Fibroblast of skin of left biceps (primary cell): ENCODE measurements around the gene MFRP.

Experiments used
- DNase-seq, 2 experiments: peaks; one replicate each; pipeline ENCODE4 v3.0.0-alpha.2; 2013; ENCODE audit warnings: low read depth in 2 of 2

MFRP gene

GRCh38 chr11:119359365-119360214 lies 13.1 kb upstream of the MFRP start:
- no peak for DNase-seq

DNA sequence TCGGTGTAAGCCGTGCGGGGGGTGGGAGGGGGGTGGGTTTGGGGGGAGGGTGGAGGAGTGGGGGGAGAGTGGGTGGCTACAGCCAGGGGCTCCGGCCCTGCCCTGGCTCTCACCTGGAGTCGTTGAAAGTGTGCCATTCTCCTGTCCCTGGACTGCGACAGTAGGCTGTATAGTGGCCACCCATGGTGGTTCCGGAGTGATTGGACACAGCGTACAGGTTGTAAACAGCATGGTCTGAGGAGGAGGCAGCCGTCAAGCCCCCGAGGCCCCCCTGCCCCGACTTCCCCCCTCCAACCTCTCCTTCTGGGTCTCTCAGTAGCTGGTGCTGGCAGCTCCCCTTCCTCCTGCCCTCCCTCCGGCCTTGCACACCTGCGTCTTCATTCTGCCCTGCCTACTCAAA lies 10.6 kb upstream of the MFRP start:
- no peak for DNase-seq

- no peak for DNase-seq
Observed at GRCh38 chr11:119356349-119357031, 10.0 kb upstream of the MFRP start.

- no peak for DNase-seq
Observed at GRCh38 chr11:119355091-119355843, 8.8 kb upstream of the MFRP start.

GRCh38 chr11:119352857-119353260 lies 6.4 kb upstream of the MFRP start:
- DNase-seq, result no peak

GRCh38 chr11:119351232-119351631 lies 4.7 kb upstream of the MFRP start:
- DNase-seq, result no peak

DNA sequence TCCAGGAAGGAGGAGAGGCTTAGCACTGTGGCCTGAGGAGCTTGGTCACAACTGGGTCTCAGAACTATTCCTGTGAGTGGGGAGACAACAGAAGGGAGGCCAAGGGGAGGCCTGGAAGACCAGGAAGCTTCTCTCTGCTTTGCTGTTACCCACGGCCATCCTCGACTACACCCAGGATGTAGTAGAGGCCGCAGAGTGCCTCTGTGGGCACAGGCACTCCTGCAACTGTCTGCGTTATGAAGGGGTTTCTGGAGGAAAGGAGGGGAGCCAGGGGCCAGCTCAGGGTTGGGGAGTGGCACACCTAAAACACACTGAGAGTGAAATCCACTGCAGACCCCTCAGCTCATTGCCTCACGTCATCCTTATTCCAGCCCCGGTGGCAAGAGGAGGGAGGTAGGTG lies 3.8 kb upstream of the MFRP start:
- DNase-seq, result no peak

DNA sequence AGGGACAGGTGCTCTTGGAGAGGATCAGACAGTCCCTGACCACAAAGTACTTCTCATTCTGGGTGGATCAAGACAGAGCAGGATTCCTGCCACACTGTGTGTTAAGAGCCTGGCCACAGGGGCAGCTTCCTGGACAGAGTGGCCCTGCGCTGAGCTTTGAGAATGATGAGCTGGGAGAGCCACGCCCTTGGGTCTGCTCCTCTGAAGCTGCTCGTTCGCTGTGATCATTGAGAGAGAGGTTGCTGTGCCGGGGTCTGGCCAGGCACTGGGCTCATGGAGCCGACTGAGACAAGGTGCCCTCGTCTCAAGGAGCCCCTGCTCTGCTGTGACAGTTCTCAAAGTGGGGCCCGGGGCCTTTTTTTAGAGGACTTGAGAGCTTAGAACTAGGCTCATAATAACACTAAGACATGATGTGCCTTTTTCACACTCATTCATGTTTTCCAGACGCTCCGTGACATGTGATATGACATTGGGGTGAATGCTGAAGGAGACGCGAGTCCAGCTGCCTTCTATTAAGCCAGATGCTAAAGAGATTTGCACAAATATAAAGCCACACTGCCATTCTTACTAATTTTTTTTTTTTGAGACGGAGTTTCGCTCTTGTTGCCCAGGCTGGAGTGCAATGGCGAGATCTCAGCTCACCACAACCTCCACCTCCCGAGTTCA lies 1.6 kb upstream of the MFRP start:
- DNase-seq, result no peak

GRCh38 chr11:119347242-119347641 lies 737 bp upstream of the MFRP start:
- peak; percentile 45 to 53 for DNase-seq

DNA sequence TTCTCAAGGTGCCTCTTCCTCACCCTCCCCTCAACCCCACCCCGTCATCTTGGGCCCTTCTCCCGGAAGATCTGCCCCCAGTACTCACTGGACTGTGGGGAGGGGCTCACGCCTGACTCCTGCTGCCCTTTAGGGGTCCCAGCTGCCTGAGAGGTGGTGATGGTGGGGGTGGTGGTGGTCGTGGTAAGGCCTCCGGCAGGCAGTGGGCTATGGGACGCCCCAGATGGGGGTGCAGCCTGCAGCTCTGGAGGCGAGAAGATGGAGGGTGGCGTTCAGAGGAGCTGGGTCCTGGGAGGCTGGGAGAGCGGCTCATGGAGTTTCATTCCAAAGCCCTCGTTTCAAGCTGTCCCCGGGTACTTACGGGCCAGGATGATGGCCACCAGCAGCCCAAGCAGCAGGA lies 820 bp downstream of the MFRP start:
- DNase-seq, result no peak

GRCh38 chr11:119344291-119345010 lies 2.1 kb downstream of the MFRP start:
- DNase-seq, result no peak

DNA sequence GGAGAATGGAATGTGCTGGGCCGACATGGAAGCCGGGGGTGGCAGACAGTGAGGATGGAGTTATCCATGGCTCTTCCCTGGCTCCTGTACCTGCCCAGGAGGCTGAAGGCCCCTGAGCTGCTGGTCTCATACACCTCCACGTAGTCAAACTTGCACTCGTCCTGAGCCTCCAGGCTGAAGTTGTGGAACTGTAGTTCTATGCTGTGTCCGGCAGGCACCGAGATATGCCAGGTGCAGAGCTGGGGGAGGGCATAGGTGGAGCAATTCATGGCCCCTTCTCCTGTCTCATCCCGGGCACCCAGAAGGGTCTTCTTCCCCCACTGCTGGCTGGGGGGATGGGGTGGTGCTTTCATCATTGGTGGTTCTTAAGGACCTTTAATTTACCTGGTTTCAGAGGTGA lies 2.8 kb downstream of the MFRP start:
- no peak for DNase-seq

DNA sequence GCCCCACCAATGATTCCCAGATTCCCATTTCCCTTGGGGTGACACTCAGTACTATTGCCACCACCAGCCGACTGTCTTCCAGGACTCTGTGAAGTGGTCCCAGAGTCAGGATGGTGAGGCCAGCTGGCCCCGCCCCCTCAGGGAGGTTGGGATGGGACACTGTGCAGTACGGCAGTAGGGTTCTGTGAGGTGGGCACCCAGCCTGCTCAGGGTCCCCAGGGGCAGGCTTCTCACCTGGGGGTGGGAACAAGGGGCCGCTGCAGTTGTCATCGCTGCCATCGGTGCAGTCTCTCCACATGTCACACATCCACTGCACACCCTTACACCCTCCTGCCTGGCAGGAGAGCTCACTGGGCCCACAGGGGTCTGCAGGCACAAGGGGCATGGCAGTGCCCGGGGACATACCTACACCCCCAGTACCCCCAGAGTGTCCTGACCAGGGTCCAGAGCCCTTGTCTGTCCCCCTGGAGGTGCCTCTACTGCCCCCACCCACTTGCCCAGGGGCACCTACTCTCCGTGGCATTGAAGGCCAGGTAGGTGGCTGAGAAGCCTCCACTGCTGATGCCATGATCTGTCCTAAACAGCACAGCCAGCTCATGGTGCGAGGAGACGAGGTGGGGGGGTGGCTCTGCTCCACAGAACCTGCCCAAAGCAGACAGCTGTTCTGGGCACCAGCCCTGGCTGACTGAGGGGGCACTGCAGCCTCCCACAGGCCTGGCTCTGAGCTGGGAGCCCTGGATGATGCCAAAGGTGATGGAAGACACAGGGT lies 4.0 kb downstream of the MFRP start:
- DNase-seq, result no peak

DNA sequence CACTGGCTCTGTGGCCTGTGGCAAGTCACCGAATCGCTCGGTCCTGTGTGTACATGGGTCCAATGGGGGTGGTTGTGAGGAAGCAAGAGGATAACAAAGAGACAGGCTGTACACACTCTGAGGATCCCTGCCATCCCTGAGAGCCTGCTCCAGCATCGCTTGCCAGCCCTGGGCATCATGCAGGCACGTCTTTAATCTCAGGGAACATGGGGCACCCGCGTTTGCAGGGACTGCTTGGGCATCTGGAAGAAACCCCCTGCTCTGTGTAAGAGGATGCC lies 4.5 kb downstream of the MFRP start:
- no peak for DNase-seq

DNA sequence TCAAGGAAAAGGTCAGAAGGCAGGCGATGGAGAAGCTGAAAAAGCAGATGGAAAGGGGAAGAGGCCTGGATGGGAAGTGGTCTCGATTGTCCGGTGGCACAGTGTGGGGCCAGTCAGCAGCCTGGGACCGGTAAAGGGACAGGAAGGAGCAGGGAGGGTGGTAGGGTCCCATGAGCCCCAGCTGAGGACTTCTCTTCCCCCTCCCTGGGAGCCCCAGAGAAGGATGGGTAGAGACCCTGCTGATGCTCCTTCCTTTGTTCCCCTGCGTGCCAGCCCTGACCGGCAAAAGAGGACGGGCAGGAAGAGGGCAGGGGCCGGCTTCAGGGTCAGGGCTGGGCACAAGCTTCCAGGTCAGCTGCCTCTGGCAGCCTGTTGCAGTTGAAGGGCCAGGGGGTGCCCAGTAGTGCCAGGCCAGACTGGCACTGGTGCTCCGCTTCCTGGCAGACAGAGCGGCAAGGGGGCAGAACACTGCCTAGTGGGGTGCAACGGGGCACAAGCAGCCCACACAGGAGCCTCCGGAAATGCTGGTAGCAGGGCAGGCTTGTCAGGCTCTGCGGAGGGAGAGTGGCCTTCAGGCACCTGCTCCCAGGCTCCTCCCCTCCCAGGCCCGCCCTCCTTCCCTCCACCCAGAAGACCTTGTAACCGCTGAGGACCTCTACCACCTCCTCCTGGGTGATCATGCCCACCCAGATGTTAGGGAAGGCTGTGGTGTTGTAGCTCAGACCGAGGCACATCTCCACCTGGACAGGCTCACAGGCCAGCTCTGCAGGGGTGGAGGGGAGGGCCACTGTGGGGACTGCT lies 5.1 kb downstream of the MFRP start:
- DNase-seq, result no peak

- no peak for DNase-seq
Observed at GRCh38 chr11:119340335-119341221, 5.9 kb downstream of the MFRP start, which contains the start of gene C1QTNF5. C1QTNF5 (minus strand) TSS chr11:119340883; CDS start chr11:119340397, 486 bp downstream.

DNA sequence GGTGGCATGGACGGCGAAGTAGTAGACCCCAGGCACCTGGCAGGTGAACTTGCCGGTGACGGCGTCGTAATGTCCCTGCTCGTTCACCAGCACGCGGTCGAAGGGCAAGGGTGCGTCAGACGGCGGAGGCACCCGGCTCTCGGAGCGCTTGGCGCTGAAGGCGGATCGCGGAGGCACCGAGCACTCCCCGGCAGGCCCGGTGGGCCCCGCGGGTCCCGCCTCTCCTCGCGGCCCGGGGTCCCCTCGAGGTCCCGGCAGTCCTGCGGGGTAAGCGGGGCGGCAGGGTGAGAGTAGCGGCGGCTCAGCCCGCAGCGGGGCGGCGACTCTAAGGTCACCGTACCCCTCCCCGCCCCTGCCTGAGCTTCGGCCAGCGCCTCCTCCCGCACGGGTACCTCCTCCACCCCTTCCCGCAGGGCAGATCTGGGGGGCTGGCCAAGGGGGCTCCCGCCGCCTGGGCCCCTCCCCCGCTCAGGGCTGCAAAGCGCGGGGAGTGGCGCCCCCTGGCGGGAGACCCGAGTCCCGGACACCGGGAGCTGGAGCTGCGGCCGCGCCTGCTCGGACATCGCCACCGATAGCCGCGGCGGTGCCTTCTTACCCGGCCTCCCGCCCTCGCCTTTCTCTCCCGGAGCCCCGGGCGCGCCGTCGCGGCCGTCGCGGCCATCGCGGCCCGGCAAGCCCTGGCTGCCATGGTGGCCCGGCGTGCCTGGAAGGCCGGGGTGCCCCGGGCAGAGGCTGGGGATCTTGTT lies 6.7 kb downstream of the MFRP start:
- no peak for DNase-seq

DNA sequence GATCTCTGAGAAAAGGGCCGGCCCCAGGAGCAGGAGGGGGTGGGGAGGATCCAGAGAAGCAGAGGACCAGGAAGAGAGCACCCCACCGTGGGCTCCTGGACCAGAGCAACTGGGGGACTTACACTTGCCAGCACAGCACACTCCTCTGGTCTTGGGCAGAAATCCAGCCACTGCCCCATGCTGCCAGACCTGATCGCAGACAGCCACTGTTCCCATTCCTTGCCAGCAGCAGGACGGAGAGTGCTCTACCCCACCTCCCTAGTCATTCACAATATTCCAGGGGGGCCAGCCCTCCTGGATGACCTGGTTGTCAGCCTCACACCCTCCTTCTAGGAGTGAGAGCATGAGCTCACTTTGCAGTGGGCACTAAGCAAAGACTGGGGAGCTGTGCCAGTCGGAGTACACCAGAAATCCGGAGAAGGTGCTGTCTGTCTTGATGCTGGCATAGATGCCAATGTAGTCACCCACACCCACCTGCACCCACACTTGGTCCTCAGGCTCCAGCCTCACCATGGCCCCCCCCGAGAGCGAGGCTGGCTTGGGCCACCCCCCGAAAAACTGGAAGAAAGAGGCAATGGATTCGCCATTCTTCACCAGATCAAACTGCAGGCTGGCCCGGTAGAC lies 7.4 kb downstream of the MFRP start:
- no peak for DNase-seq
